GM18867 (cell line): ENCODE results near the gene CCDC74B.
"Not testable (repeated sequence)": the region's sequence is repeated elsewhere in the genome, so short reads cannot be mapped to it uniquely, and the experiment has no call there.

Experiments used
- ATAC-seq: cut with Tn5 transposase; IDR thresholded peaks from one replicate; pipeline ENCODE4 v1.9.1; 2021; ENCODE audit warnings: mild to moderate bottlenecking, moderate library complexity; ENCODE audit not compliant: unreplicated experiment

Gene CCDC74B

DNA sequence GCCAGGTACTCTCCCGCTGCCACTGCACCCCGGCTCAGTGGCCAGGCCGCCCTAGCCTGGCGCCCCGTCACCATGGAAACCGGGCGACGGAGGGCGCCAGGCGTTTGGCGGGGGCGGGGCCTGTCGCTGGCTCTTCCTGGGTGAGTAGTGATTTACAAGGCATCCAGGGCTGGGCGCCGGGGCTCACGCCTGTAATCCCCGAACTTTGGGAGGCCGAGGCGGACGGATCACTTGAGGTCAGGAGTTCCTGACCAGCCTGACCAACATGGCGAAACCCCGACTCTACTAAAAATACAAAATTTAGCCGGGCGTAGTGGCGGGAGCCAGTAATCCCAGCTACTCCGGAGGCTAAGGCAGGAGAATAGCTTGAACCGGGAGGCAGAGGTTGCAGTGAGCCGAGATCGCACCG is at the start of gene CCDC74B:
CCDC74B (minus strand) TSS at position 107 of the 409 bp plus-strand sequence. CDS start 116 bp downstream, outside the sequence.
- ATAC-seq: peak; percentile 95

DNA sequence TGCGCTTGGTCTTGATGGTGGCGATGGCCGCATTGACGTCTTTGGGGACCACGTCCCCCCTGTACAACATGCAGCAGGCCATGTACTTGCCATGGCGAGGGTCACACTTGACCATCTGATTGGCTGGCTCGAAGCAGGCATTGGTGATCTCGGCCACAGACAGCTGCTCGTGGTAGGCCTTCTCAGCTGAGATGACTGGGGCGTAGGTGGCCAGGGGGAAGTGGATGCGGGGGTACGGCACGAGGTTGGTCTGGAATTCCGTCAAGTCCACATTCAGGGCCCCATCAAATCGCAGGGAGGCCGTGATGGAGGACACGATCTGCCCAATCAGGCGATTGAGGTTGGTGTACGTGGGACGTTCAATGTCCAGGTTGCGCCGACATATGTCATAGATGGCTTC is 48.9 kb upstream of the CCDC74B start:
- ATAC-seq: not testable (repeated sequence)

DNA sequence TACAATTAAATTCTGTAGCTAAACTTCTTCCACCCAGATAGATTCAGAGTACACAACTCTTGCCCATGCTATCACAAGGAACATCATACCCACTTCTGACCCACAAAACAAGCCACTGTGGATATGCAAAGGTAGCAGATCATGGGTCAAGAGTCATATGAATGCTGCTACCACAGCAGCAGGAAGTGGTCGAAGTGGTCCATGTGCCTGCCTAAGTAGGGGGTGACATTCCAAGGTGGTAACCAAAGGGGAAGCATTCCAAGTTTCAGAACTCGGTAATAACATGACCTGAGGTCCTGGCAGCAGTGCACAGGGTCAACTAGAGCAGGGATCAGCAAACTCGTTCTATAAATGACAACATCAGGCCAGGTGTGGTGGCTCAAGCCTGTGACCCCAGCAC is 47.5 kb upstream of the CCDC74B start:
- not testable (repeated sequence) for ATAC-seq

DNA sequence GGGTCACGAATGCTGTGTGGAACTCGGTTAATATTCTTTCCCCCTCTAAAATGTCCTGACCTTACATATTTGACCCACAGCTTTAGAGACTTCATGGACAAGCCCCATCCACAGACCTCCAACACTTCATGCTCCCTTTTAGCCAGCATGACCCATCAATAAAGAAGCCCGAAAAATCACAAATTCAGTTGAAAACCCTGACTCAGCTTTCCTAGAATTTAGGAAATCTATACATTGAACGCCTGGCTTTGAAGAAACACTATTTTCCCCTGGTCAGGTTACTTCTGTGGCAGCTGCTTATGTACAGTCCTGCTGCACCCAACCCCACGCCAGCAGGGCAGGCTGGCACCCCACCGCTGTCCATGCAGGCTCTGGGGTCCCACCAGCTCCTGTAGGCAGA is 46.4 kb upstream of the CCDC74B start:
- ATAC-seq: not testable (repeated sequence)

DNA sequence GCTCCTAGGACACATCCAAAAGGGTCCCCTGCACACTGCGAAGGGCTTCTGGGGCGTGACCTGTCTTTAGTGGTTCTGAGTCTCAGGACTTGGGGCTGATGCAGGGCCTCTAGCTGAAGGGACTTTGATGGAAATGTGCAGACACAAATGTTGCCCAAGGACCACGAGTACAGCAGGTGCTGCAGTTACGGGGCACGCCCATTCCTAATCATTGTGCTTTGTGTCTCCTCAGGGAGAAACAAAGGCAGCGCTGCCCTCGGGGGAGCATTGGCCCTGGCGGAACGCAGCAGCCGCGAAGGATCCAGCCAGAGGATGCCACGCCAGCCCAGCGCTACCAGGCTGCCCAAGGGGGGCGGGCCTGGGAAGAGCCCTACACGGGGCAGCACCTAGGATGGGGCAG is 45.3 kb upstream of the CCDC74B start:
- no peak for ATAC-seq

DNA sequence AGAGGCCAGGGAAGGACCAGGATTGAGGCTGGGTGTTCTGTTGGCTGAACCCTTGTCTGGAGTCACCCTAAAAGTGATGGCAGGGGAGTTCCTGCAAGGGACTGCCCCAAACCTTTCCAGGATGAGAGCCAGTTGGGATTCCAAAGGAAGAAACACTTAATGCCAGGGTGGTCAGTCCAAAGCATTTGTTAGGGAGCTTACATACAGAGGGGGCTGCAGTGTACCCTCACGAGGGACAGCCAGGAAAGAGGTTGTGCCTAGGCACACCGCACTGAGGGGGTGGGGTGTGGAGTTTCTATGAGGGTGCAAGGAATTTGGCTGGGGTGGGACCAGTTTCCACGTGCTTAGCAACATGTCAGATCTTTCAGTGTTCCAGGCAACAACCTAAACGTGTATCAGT is 44.0 kb upstream of the CCDC74B start:
- not testable (repeated sequence) for ATAC-seq

DNA sequence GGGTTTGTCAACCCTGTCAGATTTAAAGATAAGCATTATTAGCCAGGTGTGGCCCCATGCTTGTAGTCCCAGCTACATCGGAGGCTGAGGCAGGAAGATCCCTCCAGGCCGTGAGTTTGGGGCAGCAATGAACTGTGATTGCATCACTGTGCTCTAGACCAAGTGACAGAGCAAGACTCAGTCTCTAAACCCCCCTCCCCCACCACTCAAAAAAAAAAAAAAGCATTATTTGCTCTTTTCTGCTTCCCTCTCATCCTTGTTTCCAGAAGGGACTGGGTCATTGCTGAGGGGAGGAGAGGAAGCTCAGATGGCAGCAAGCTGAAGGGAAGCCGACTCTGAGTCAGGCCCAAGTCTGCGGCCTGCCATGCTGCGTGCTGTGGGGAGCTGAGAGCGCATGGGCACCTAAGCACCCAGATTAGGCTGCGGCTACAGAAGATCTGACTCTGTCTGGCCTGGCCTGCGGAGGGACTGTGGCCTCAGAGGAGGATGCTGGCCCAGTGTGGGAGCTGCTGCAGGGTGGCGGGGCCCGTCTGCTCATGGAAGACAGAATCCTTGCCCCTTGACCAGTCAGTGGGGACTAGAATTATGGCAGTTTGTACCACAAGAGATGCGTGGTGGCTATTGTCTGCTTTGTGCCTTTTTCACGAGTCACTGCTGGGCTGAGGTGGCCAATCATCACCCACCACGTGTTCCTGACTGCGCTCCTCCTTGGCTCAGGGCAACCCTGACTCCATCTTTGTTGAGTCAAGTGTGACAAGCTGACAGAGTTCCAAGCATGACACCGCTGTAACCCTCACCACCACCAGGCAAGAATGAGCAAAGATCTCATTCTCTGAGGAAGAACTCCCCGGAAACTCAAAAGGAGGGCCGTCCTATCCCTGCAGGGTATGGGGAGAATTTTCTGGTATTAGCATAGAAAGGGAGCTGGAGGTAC is 43.2 kb upstream of the CCDC74B start:
- ATAC-seq: not testable (repeated sequence)

DNA sequence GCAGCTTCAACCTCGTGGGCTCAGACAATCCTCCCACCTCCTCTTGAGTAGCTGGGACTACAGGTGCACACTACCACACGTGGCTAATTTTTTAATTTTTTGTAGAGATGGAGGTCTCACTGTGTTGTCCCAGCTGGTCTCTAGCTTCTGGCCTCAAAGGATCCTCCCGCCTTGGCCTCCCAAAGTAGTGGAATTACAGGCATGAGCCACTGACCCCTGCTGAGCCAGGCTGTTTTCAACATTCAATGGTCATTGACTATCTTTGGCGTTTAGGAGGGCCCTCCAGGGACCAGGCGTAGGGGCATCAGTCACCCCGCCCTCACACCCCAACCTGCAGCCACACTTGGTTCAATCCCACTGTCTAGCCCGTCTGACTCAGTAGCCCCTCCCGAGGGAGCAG is 42.4 kb upstream of the CCDC74B start:
- ATAC-seq: no peak

DNA sequence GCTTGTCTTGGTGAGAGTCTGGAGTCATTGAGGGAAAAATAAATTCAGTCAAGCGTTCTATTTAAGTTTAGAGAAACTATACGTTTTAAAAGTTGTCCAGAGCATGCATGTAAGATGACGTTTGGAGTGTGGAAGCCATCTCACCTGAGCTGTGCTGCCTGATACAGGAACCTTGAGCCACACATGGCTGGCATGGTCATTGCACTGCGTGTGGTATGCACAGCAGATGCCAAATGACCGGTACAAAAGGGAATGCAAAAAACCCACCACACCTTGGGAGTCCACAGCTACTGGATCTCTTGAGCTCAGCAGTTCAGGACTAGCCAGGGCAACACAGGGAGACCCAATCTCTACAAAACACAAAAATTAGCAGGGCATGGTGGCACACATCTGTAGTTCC is 41.5 kb upstream of the CCDC74B start:
- ATAC-seq: no peak

DNA sequence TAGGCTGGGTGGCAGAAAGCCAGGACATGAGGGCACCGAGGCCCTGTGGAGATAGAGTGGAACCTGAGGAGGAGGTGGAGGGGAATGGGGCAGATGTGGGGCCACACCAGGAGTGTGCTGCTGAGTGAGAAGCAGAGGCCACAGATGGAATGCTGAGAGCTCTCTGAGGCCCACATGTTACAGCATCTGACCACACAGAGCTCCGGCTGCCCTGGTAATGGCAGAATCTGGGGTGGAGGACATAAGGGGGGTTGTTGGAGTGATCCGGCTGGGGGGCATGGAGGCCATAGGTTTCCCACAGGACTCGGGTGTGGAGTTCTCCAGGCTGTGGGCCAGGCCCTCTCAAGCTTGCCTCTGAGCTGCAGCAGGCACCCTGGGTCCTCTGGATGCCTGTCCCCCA is 41.0 kb upstream of the CCDC74B start:
- ATAC-seq: no peak

DNA sequence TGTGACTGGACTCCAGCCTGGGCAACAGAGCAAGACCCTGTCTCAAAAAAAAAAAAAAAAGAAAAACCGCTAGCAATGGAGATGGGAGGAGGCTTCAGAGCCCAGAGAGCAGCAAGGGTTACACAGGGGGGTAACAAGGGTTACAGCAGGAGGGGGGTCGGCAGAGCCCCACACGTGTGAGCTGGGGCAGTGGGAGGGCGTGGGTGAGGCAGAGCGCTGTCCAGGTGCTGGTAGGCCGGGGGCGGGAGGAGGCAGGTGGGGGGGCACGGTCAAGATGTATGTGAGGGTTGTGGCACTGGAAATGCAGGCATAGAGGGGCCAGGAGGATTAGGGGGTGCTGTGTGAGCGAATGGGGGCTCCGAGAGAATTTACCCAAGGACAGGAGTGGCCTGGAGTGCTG is 40.5 kb upstream of the CCDC74B start:
- ATAC-seq: no peak

DNA sequence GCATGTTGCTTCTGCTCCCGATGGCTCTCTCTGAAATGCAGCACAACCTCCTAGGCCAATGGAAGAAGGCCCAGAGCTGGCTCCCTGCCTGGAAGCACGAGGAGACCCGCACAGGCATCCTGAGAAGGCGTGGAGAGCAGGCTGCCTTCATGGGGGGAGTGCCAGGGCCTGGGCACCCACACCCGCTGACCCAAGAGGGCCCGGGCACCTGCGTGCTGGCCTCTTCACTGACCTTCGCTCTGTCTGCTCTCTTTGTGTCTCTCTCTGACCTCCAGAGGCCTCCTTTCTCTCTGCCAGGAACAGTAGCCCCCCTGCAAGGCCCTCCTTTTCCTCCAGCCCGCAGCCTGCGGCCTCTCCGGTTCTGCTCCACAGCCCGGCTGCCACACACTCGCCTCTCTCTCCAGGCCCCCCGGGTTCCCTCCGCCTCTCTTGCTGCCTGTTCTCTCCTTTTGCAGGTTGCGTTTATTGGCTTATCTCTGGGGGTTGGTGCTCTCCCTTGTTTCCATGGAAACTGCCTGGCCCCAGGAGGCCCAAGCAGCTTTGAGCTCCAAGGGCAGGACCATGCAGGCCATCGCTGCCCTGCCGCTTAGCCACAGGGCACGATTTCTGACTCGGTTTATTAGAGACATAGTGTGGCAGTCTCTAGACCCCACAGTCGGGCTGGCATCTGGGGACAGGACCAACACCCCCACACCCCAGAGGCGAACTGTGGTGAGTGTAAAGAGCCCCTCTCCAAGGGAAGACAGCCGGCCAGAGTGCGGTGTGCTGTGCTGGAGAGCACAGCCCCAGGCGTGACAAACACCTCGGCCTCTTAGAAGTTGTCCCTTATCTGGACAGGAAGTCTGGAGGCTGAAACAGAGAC is 38.8 kb upstream of the CCDC74B start:
- no peak for ATAC-seq

DNA sequence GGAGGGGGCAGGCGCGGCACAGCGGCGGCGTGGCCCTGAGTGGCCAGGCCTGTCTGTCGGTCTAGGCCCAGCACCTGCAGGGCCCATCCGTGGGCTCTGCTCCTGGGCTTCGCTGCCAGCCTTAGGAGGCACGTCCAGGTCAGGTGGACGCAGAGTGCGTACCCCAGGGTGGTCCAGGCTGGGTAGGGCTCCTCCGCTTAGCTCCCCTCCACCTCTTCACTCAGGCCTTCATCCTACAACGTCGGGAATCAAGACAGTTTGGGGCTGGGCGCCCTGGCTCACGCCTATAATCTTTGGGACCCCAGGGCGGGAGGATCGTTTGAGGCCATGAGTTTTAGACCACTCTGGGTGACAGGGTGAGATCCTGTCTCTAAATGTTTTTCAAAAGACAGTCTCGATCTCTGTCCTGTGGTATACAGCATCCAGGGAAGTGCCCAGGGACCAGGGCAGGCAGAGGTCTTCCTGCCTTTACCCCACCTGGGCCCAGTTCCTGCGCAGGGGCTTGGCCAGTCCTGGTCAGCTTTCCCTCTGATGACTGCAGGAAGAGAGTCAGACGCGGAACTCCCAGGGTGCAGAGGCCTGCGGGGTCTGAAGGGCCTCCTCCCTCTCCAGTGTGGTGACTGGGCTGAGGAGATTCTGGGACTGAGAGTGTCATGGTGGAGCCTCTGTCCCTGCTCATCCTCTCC is 38.1 kb upstream of the CCDC74B start:
- peak; percentile 18 for ATAC-seq

DNA sequence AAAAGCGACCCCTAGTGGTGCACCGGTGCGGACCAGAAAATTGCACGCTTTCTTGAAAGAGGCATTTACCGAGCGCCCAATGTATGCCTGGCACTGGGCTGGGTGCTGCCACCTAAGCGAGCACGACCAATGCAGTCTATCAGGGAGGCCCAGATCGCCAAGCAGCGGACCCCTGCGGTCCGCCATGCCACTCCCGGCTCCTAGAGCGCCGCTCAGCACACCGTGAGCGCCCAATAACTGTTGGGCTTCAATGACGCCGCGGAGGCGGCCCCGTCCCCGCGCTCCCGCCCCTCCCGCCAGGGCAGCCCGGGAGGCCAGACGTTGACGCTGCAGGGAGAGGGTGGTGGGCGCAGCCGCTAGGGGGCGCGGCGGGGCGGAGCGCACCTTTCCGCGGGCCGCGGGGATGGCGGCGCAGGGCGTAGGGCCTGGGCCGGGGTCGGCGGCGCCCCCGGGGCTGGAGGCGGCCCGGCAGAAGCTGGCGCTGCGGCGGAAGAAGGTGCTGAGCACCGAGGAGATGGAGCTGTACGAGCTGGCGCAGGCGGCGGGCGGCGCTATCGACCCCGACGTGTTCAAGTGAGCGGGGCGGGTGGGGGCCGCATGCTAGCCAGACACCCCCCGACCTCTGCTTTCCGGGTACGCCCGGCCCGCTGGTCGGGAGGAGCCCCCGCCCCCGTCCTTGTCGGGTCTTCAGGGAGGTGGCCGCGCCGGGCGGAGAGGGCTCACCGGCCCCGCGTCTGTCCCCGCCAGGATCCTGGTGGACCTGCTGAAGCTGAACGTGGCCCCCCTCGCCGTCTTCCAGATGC is 37.2 kb upstream of the CCDC74B start, which contains the start of gene MZT2B:
MZT2B (plus strand) TSS at position 383 of the 803 bp plus-strand sequence; CDS start at position 404, 21 bp downstream.
- peak; percentile 81 for ATAC-seq

DNA sequence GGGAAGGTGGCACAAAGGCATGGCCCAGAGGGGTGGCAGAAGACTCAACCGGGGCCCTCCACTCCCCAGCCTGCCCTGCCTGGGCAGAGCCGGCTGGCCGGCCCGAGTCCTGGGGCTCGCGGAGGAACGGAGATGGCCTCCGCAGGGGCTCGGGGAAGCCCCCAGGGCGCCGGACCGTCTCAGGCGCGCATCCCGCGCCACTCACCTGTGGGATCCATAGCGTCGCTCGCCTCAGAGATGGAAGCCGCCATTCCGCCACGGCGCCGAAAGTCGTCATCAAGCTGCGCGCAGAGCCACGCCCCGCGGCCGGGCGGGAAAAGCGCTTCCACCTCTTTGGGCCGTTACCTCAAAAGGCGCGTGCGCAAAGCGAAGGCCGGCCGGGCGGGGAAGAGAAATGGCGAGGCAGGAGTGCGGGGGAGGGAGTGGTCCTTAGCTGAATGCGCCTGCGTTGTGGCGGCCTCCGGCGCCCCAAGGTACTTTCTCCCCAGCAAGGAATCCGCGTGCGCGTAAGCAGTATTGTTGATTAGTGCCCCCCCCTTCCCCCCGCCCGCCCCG is 36.5 kb upstream of the CCDC74B start, which contains the start of gene SMPD4:
SMPD4 (minus strand) TSS at position 278 of the 555 bp plus-strand sequence. CDS start 5,010 bp downstream, outside the sequence.
- peak; percentile 63 for ATAC-seq

DNA sequence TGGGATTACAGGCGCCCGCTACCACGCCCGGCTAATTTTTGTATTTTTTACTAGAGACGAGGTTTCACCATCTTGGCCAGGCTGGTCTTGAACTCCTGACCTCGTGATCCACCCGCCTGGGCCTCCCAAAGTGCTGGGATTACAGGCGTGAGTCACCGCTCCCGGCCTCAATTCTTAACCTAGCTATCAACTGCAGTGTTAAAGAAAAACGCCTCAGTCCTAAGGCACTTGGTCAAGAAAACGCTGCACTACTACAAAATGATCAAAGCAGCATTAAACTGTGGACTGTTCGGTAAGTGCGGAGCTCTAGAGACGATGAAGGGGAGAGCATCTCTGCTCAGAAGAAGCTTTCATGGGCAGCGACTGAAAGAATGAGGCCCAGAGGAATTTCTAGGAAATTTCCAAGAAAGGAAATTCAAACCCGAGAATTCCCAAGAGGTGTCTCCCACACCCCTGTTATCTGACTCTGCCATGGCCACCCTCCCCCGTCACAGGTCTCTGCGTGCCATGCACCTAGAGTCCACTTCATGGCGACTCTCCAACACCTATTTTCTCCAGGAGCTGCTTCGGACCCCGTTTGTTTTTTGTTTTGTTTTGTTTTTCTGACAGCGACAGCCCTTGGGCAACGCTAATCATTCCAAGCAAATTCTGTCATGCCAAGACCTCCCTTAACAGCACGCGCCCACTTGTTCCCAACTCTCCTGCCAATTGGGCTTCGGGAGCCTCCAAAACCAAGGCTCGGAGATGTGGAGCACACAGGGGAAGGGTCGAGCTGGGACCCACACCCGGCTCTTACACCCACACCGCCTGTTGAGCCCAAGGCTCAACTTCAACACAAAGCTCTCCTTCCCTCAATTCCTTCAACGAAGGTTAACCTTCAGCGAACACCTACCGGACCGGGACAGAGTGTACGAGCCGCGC is 35.8 kb upstream of the CCDC74B start:
- ATAC-seq: not testable (repeated sequence)

DNA sequence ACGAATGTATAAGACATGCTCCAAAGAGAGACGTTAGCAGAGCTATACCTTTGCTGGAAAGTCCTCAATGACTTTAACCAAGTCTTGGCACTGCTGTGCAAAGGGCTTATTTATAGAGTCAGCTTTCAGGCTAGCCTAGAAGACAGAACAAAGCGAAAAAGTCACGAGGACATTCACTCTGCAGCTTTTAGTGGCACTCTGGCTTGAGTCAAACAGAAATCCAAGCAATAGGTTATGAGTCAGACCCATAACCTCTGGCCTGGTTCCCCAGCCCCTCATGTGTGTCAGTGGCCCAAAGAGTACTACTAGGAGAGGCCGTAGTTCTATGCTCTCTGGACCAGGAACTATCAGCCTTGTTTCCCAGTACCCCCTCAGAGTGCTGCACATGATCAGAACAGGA is 30.0 kb upstream of the CCDC74B start:
- ATAC-seq: peak; percentile 56

DNA sequence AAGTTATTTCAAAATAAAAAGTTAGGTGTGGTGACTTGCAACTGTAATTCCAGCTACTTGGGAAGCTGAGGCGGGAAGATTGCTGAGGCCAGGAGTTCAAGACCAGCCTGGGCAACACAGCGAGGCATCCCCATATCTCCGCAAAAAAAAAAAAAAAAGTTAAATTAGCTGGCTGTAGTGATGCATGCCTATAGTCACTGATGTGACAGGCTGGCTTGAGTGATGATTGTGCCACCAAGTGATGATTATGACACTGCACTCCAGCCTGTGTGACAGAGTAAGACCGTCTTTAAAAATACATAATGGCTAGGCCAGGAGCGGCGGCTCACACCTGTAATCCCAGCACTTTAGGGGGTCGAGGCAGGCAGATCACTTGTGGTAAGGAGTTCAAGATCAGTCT is 25.0 kb upstream of the CCDC74B start:
- ATAC-seq: no peak

DNA sequence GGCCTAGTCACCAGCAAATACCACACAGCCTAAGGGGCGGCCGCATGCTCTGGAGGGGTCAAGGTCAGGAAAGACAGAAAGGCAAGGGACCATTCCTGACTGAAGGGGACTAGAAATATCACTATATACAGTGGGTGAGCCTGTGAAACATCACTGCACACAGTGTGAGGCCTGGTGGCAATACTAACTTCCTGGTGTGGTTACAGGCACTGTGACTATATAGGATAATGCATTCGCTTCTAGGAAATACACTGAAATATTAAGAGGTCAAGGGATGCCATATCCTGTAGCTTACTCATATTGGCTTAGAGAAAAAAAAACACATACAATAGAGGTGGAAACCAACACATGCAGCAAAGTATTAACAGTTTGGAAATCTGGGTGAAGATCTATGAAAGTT is 24.3 kb upstream of the CCDC74B start:
- not testable (repeated sequence) for ATAC-seq
